Measurements from ENCODE around the gene PGA5.
"Not testable (repeated sequence)": the region's sequence is repeated elsewhere in the genome, so short reads cannot be mapped to it uniquely, and the experiment has no call there.

PGA5 gene

GRCh38 chr11:61226457-61227137 is 14.4 kb upstream of the PGA5 start:
- not testable (repeated sequence) for DNase-seq (ENCODE audit: low spot score)

- not testable (repeated sequence) for DNase-seq (ENCODE audit: low spot score)
Observed at GRCh38 chr11:61229458-61229857, 11.5 kb upstream of the PGA5 start.

- DNase-seq (ENCODE audit: low spot score) = not testable (repeated sequence)
Observed at GRCh38 chr11:61231033-61231432, 9.9 kb upstream of the PGA5 start.

GRCh38 chr11:61231585-61231984 is 9.4 kb upstream of the PGA5 start:
- DNase-seq (ENCODE audit: low spot score) = not testable (repeated sequence)

GRCh38 chr11:61232548-61233145 is 8.3 kb upstream of the PGA5 start:
- not testable (repeated sequence) for DNase-seq (ENCODE audit: low spot score)

GRCh38 chr11:61237130-61237529 is 3.8 kb upstream of the PGA5 start:
- DNase-seq (ENCODE audit: low spot score) = not testable (repeated sequence)

GRCh38 chr11:61240288-61240687 is 687 bp upstream of the PGA5 start:
- not testable (repeated sequence) for DNase-seq (ENCODE audit: low spot score)

- DNase-seq (ENCODE audit: low spot score) = not testable (repeated sequence)
Observed at GRCh38 chr11:61241526-61241925, 551 bp downstream of the PGA5 start.

- not testable (repeated sequence) for DNase-seq (ENCODE audit: low spot score)
Observed at GRCh38 chr11:61245284-61245964, 4.4 kb downstream of the PGA5 start.

GRCh38 chr11:61248071-61248470 is 7.1 kb downstream of the PGA5 start:
- DNase-seq (ENCODE audit: low spot score) = not testable (repeated sequence)

GRCh38 chr11:61249201-61249600 is 8.2 kb downstream of the PGA5 start:
- not testable (repeated sequence) for DNase-seq (ENCODE audit: low spot score)

GRCh38 chr11:61250796-61251765 is 10.1 kb downstream of the PGA5 start:
- not testable (repeated sequence) for DNase-seq (ENCODE audit: low spot score)

GRCh38 chr11:61252332-61252731 is 11.4 kb downstream of the PGA5 start:
- DNase-seq (ENCODE audit: low spot score) = not testable (repeated sequence)

- peak; percentile 47 for DNase-seq (ENCODE audit: low spot score)
Observed at GRCh38 chr11:61254403-61255025, 13.5 kb downstream of the PGA5 start.

GRCh38 chr11:61256710-61257482 is 15.9 kb downstream of the PGA5 start:
- no peak for DNase-seq (ENCODE audit: low spot score)

- no peak for DNase-seq (ENCODE audit: low spot score)
Observed at GRCh38 chr11:61258546-61258945, 17.6 kb downstream of the PGA5 start.

GRCh38 chr11:61259363-61259762 is 18.4 kb downstream of the PGA5 start:
- DNase-seq (ENCODE audit: low spot score) = no peak

- DNase-seq (ENCODE audit: low spot score) = no peak
Observed at GRCh38 chr11:61264371-61264770, 23.4 kb downstream of the PGA5 start.

- DNase-seq (ENCODE audit: low spot score) = no peak
Observed at GRCh38 chr11:61264795-61265194, 23.8 kb downstream of the PGA5 start.

GRCh38 chr11:61265357-61265756 is 24.4 kb downstream of the PGA5 start:
- no peak for DNase-seq (ENCODE audit: low spot score)
